H7 (cell line): ENCODE data around the gene TPSAB1. TPM values are rescaled to one million over a fixed set of nuclear protein-coding genes. Genes with fewer than 3 reads are reported as not detected.
A peak's percentile ranks its signal among the peaks of the same experiment; 100 is the strongest.
"Not testable (repeated sequence)": the region's sequence is repeated elsewhere in the genome, so short reads cannot be mapped to it uniquely, and the experiment has no call there.

Source experiments
- DNase-seq: peaks from one replicate; pipeline ENCODE4 v3.0.0; 2012
- H3K27me3 ChIP-seq: 2 replicates; pipeline ENCODE4 v1.6.0; 2011; ENCODE audit warnings: mild to moderate bottlenecking, low read length; ENCODE audit not compliant: control insufficient read depth, insufficient read depth
- H3K36me3 ChIP-seq: replicated peaks from 2 replicates; pipeline ENCODE4 v1.5.1; 2011; ENCODE audit warnings: low read length; ENCODE audit not compliant: control insufficient read depth, insufficient read depth
- H3K4me3 ChIP-seq: 2 replicates; pipeline ENCODE4 v1.5.1; 2011; ENCODE audit warnings: low read depth, mild to moderate bottlenecking, control low read depth, low read length, moderate library complexity; ENCODE audit not compliant: insufficient read depth
- total RNA-seq: library from RNA; depleted of rRNA; stranded (reverse); fragments of >200 nt; shearing (Covaris generic); gene quantifications from 2 replicates; pipeline ENCODE4 v1.2.3, GENCODE V29; 2014

TPSAB1 gene
- total RNA-seq, 1 experiment from 2014 or later: not detected

DNA sequence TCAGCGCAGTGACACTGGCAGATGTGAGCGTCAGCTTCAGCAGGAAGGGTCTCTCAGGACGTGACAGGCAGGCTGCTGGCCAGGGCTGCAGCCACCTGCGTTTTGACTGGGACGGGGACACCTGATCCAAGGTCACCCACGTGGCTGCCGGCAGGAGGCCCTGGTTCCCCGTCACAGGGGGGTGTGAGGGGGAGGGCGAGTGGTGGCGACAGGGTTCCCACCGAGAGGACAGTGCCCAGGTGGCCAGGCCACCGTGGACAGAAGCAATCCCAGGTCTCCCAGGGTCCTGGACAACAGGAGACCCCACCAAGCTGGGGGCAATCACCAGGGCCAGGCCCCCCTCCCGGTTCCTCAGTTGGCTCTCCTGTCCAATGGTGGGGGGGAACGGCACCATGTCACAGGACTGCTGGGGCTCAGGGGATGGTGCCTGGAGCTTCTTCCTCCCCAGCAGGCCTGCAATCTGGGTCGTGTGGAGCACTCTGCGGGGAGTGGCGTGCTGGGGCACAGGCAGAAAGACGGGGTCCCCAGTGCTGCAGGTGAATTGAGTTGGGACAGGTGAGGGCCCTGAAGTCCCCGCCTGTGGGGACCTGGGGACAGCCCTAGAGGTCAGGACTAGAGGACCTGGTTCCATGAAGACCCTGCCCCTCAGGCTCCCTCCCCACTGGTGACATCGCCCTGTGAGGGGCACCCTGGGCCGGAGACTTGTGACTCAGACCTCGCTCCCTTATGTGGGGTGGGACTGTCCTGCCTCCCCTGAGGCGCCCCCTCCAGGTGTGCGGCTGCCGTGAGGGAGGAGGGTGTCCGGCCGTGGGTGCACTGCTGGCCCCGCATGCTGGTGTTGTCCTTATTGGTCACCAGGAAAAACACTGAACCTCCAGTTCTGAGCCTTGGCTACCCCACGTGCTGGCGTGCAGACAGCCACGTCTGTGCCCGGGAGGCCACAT lies 3.7 kb downstream of the TPSAB1 start:
- DNase-seq, H3K36me3 ChIP-seq, H3K27me3 ChIP-seq, H3K4me3 ChIP-seq: not testable (repeated sequence)

DNA sequence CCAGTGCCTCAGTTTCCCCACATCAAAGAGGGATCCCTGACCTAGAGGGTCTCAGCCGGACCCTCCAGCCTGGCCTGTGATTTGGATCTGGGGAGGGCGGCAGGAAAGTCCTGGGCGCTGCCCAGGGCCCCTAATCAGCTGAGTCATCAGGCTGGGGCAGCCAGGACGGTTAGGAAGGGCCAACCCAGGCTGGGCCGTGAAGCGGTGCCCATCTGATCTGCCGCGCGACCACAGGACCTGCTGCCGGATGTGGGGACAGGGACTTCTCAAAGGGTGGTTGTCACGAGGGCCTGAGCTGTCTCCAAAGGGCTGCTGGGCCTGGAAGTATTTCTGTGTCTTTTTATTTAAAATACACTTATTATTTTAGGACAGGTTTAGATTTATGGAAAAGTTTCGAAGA lies 4.4 kb downstream of the TPSAB1 start:
- peaks cover 5% of the 10 kb centered on the region; the same call in 1 of the 2 replicates for H3K27me3 ChIP-seq
- no peaks in the 10 kb centered on the region for H3K36me3 ChIP-seq
- no peak for DNase-seq
- no peak overlapping the region for H3K4me3 ChIP-seq

DNA sequence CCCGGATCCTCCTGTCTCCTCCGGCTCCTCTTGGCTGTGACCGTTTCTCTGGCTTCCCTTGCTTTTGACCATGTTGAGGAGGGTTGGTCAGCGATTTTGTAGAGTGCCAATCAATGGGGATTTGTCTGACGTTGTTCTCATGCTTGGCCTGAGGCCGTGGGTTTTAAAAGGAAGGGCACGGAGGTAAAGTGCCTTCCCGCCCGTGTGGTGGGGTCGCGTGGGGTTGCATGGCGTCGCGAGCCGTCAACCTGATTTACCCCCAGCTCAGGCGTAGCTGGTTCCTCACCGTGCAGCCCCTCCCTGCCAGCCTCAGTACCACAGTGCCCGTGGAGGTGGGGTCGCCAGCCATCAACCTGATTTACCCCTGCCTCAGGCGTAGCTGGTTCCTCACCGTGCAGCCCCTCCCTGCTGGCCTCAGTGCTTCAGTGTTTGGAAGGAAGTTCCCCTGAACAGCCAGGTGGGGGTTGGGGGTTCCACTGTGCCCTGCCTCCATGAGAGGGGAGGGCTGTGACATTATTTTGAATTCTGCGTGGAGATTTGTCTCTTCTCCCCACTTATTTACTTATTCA lies 5.0 kb downstream of the TPSAB1 start:
- Histone ChIP-seq H3K4me3 (no peak overlapping the region), H3K27me3 (peaks cover 5% of the 10 kb centered on the region; the same call in 1 of the 2 replicates), H3K36me3 (no peaks in the 10 kb centered on the region)
- peak; percentile 51 for DNase-seq

DNA sequence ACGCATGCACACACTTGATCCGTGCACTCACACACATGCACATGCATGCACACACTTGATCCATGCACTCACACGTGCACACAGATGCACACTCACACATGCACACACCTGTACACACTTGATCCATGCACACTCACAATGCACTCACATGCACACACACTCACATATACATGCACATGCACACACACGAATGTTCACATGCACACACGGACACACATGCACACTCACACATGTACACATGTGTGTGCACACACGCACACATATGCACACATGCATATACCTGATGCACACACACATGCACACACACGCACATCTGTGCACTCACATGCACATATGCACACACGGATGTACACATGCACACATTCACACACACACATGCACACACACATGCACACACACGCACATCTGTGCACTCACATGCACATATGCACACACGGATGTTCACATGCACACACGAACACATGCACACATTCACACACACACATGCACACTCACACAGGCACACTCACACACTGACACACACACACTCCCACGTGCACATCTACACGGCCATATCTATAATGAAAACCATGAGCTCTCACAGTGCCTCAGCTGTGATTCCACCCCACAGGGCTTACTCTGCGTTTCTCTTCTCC lies 7.5 kb downstream of the TPSAB1 start:
- not testable (repeated sequence) for H3K27me3 ChIP-seq, DNase-seq, H3K36me3 ChIP-seq, H3K4me3 ChIP-seq

GRCh38 chr16:1249031-1249755 lies 8.7 kb downstream of the TPSAB1 start:
- H3K27me3 ChIP-seq, H3K36me3 ChIP-seq, DNase-seq, H3K4me3 ChIP-seq: not testable (repeated sequence)

GRCh38 chr16:1253701-1254364 lies 13.3 kb downstream of the TPSAB1 start:
- H3K27me3 ChIP-seq, DNase-seq, H3K4me3 ChIP-seq: not testable (repeated sequence)

DNA sequence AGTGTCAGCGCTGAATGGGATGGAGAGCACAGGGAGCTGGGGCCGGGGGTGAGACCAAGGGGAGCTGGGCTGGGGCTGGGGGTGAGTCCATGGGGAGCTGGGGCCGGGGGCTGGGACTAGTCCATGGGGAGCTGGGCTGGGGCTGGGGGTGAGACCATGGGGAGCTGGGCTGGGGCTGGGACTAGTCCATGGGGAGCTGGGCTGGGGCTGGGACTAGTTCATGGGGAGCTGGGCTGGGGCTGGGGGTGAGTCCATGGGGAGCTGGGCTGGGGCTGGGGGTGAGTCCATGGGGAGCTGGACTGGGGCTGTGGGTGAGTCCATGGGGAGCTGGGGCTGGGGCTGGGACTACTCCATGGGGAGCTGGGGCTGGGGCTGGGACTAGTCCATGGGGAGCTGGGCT lies 14.3 kb downstream of the TPSAB1 start:
- not testable (repeated sequence) for H3K4me3 ChIP-seq, DNase-seq, H3K27me3 ChIP-seq, H3K36me3 ChIP-seq

More at GRCh38 chr16:1253701-1254364, 13.3 kb downstream of the TPSAB1 start:
- H3K36me3 ChIP-seq: not testable (repeated sequence)

GRCh38 chr16:1255276-1256122 lies 15.0 kb downstream of the TPSAB1 start, which contains the start of gene TPSD1:
TPSD1 (plus strand) TSS chr16:1256069; CDS start chr16:1256281, 212 bp downstream.
- not testable (repeated sequence) for DNase-seq, H3K36me3 ChIP-seq, H3K27me3 ChIP-seq, H3K4me3 ChIP-seq

GRCh38 chr16:1256296-1256873 lies 15.9 kb downstream of the TPSAB1 start:
- not testable (repeated sequence) for DNase-seq, H3K4me3 ChIP-seq, H3K36me3 ChIP-seq
- peaks cover 10% of the 10 kb centered on the region; the same call in 1 of the 2 replicates for H3K27me3 ChIP-seq

- peaks cover 10% of the 10 kb centered on the region; the same call in 1 of the 2 replicates for H3K27me3 ChIP-seq
- no peak for DNase-seq
- H3K4me3 ChIP-seq: no peak overlapping the region
- H3K36me3 ChIP-seq: no peaks in the 10 kb centered on the region
Observed at GRCh38 chr16:1256874-1257322, 16.4 kb downstream of the TPSAB1 start.

DNA sequence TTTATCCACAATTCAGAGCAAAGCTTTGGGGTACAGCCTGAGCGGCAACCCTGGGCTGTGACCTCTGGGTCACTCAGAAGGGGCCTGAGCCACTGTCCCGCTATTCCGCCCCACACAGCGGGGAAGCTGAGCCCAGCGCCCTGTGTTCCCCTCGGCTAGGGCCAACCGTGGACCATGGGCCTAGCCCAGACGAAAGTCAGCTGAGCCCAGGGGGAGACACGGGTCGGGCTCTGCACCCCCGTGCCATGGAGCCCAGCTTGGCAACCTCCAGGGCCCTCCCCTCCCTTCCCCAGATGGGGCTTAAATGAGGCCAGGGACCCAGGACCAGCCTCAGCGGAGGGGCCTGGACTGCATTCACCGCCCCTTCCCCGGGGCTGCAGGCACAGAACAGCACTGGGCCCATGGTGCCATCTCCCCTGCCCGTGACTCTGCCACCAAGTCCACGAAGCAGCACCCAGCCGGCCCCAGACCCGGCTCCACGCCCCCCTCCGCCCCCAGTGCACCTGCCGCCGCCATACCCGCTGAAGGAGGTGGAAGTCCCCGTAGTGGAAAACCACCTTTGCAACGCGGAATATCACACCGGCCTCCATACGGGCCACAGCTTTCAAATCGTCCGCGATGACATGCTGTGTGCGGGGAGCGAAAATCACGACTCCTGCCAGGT lies 17.2 kb downstream of the TPSAB1 start:
- Histone ChIP-seq H3K36me3 (no peaks in the 10 kb centered on the region), H3K4me3 (no peak overlapping the region), H3K27me3 (peaks cover 10% of the 10 kb centered on the region; the same call in 1 of the 2 replicates)
- peak; percentile 62 for DNase-seq

- DNase-seq: no peak
- Histone ChIP-seq H3K27me3 (peaks cover 10% of the 10 kb centered on the region; the same call in 1 of the 2 replicates), H3K36me3 (no peaks in the 10 kb centered on the region), H3K4me3 (no peak overlapping the region)
Observed at GRCh38 chr16:1258225-1258600, 17.7 kb downstream of the TPSAB1 start.
